ENCODE results near the gene ENTPD7.

- TF ChIP-seq POLR2AphosphoS5 (IDR thresholded peaks at IDR 0.05; ENCODE audit: low read length) (no peak), EZH2 (IDR thresholded peaks at IDR 0.05; ENCODE audit: borderline replicate concordance, control insufficient read depth, low read depth, low read length) (no peak), CTCF (IDR thresholded peaks at IDR 0.05 in 2 of 3, conservative IDR thresholded peaks at IDR 0.05 in 1 of 3; ENCODE audit: control insufficient read depth in 2 of 3, extremely low read depth in 1 of 3, insufficient read depth in 1 of 3, low read depth in 3 of 3, low read length in 3 of 3) (no peak), JUNB (IDR thresholded peaks at IDR 0.05) (no peak), ATF7 (IDR thresholded peaks at IDR 0.05; ENCODE audit: low read depth) (no peak), BRCA1 (IDR thresholded peaks at IDR 0.05; ENCODE audit: low read depth, low read length) (no peak), CHD1 (IDR thresholded peaks at IDR 0.05; ENCODE audit: low read depth, low read length) (no peak), REST (IDR thresholded peaks at IDR 0.05; ENCODE audit: low read depth, low read length) (no peak)
These were observed 61.1 kb downstream of the ENTPD7 start for GRCh38 chr10:99720387-99720786.
